SW 1271 (cell line): ENCODE results near the gene NCK2.
"Not testable (repeated sequence)": the region's sequence is repeated elsewhere in the genome, so short reads cannot be mapped to it uniquely, and the experiment has no call there.

Source experiments
- DNase-seq, 2 experiments: peaks; one replicate each; lab custom pipeline; 2025; lab: John Stamatoyannopoulos, UW

The NCK2 gene

GRCh38 chr2:105894327-105894944 is 149.7 kb downstream of the NCK2 start:
- no peak for DNase-seq

- no peak for DNase-seq
Measured at GRCh38 chr2:105895990-105896764, 151.5 kb downstream of the NCK2 start.

DNA sequence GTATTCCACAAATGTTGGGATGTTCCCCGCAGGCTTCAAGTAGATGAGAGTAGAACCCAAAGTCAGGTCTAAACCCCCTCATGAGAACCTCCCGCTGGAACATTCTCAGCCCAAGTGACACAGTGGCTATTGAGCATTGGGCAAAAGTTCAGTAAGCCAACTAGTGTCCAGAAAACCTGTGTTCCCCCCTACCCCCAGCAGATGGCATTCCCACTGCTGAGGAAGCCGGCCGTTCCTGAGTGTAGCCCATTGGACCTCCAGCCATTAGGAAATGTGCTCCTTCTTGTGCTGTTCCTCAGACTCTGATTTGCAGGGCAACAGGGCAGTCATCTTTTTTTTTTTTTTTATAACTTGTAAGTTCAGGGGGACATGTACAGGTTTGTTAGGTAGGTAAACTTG is 152.1 kb downstream of the NCK2 start:
- no peak for DNase-seq

GRCh38 chr2:105897694-105898093 is 153.0 kb downstream of the NCK2 start:
- not testable (repeated sequence) for DNase-seq

DNA sequence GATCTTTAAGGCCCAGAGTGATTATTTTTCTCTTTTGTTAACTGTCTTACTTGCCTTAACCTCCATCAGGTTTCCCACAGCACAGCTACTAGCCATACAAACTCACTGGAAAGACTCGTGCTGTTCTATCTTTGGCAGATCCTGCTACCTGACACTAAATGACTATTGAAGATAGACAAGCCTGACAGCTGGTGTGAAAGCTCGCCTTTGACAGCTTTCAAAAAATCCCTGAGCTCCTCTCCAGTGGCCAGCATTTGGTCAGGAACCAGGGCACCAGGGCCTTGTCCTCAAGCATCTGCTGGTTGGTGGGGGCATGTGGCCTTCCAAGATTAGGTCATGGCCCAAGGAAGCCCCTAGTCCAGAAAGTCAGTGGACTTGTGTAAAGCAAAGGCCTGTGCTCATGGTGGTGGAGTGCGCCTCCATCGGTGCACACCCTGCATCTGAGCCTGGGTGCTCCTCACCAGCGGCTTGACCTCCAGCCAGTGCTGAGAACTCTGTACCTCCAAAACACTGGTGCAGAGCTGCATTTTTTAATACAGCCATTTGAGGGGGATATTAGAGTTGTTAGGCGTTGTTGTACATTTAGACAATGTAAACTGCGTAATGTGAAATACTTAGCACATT is 158.5 kb downstream of the NCK2 start:
- DNase-seq, result no peak

- no peak for DNase-seq
Measured at GRCh38 chr2:105904938-105905337, 160.2 kb downstream of the NCK2 start.

GRCh38 chr2:105906481-105906880 is 161.8 kb downstream of the NCK2 start:
- no peak for DNase-seq

- no peak for DNase-seq
Measured at GRCh38 chr2:105907184-105907583, 162.5 kb downstream of the NCK2 start.

- no peak for DNase-seq
Measured at GRCh38 chr2:105909215-105909614, 164.5 kb downstream of the NCK2 start.

DNA sequence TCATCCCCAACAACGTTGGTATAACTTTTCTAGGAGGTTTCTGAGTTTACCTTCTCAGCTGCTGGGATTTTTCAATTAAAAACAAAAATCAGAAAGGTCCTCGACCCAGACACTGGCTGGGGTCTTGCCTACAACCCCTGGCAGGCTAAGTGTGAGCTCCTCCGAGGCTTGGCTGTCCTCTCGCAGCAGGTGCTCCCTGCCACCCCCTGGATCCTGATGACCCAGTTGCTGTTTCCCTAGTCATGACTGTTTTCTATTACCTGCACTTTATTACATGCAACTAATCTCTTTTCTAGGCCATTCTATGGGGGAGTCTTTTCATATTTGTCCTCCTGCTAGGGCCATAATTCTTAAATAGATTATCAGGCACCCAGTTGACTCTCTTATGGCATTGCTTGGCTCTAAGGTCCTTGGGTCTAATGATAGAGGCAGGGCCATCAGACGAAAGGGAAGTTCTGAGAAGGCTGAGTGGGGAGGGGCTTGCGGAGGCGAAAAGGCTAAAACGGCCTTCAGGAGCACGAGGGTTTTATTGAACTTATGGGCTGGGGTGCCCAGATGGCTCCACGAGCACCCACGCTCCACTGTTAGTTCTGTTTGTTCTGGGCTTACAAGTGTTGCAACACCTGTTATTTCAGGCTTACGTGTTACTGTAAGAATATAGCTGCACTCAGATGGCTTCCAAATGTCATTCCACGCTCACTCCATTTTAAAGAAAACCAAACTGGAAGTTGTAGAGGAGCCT is 166.0 kb downstream of the NCK2 start:
- no peak for DNase-seq

DNA sequence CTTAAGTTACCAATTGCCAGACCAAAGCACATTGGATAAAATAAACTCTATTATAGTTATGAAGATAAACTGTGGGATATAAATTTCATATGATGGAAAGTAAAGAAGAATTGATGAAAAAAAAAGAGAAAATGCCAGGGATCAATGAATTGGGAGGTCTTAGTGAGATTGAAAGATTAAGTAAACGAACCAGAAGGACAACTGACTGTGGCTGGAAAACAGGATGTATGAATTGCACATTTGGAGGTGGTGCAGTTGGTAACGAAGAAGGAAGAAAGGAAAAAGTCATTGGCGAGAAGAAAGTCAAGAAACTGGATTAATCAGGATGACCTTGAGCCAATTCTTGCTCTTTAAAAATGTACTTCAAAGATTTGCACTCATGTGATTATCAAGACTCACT is 166.7 kb downstream of the NCK2 start:
- no peak for DNase-seq

DNA sequence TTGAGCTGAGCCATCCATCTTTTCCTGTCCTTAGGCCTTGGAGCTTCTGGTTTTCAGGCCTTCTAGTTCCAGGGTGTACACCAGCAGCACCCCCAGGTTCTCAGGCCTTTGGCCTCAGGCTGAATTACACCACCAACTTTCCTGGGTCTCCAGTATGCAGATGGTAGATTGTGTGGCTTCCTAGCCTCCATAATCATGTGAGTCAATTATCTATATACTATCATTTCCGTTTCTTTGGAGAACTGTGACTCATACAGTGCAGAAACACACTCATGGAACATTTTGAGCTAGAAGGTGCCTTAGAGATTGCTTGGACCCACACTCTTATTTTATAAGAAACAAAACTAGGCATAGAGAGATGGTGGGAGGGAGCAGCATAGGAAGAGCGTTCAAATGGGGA is 167.4 kb downstream of the NCK2 start:
- no peak for DNase-seq

GRCh38 chr2:105915005-105915558 is 170.4 kb downstream of the NCK2 start:
- no peak for DNase-seq

GRCh38 chr2:105917226-105917625 is 172.5 kb downstream of the NCK2 start:
- DNase-seq, result no peak

DNA sequence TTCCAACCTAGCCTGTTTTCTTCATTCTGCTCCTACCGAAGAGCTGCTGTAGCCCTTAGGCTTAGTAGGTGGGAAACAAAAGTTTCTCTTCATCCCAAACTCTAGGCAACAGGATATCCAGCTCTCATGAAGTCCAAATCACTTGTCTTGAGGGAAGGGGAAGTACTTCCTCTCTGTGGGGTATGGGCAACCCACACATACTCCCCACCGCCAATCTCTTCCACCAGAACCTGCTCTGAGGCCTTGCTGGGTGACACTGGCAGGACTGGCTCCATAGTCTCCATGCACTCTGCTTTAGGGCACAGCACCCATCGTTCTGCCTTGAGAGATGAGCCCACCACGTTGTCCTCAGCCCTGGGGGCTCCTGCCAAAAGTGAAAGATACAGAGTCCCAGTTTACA is 173.0 kb downstream of the NCK2 start:
- no peak for DNase-seq

- no peak for DNase-seq
Measured at GRCh38 chr2:105919191-105919811, 174.6 kb downstream of the NCK2 start.

- DNase-seq, result peak in 1 of 2 experiments; percentile 10
Measured at GRCh38 chr2:105919826-105920225, 175.1 kb downstream of the NCK2 start.

- no peak for DNase-seq
Measured at GRCh38 chr2:105924271-105924670, 179.6 kb downstream of the NCK2 start.

DNA sequence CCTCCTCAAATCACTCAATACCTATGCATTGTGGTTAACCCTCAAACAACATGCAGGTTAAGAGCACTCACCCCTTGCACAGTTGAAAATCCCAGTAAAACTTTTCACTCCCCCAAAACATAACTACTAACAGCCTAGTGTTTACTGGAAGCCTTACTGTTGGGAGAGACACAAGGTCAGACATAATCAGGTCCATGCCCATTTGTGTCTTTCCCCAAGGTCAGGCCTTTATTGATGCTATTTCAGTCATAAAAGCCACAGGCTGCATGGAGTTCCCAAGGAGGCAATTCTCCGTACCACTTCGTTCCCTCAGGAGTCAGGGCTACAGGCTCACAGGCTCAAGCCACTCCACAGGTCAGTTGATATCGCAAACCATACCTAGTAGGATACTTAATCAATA is 180.2 kb downstream of the NCK2 start:
- no peak for DNase-seq

GRCh38 chr2:105925390-105925789 is 180.7 kb downstream of the NCK2 start:
- DNase-seq, result no peak

DNA sequence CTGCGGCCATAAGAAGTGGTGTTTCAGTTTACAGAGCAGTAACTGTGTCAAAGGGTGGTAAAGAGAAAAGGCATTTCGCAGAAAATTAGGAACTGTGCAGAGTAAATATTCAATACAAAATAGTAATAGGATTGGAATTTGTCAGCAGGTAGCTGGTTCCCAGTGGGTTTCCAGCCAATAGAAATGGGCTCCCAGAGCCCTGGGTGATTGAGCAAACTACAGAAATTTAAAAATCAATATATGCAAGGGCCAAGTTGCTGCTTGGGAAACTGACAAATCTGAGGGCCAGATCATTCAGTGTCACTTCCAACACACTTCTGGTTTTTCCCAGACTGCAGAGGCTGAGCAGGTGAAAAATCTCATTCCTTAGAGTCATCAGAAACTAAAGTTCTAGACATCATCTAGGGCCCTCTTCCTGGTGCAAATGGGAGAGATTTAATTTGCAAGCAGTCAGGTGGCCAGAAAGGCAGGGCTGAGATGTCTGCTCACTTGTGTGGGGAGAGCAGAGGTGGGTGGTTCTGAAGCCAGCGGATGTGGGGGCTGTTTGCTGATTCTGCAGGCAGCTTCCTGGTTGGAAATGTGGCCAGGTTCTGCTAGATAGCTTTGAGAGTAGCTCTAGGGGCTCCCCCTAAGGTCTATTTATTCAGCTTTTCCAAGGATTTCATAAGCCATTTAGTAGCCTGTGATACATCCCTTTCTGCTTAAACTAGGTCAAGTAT is 182.4 kb downstream of the NCK2 start:
- no peak for DNase-seq
